Cardiac septum (tissue), 1 donor: Measurements from ENCODE around the gene LENEP. TPM values are rescaled to one million over a fixed set of nuclear protein-coding genes. Genes with fewer than 3 reads are reported as not detected.

ENCODE experiments used
- DNase-seq: peaks from one replicate; pipeline ENCODE4 v3.0.0-alpha.2; 2020; ENCODE audit warnings: low spot score
- intact Hi-C: fragments of 100-400 bp; cut with DNase I; formaldehyde crosslinking; loops from one replicate; pipeline ENCODE4 v1.14.0; 2022
- microRNA-seq: library from miRNA; unstranded; fragments of <30 nt; microRNA quantifications from one replicate; pipeline ENCODE4 v1.2.0, GENCODE V29; 2020
- total RNA-seq: library from RNA; stranded (reverse); fragmentation: NEBNext Ultra II Directional; extraction: Animal tissue kit (Norgen Biotek cat#: 25700); gene quantifications from one replicate; pipeline ENCODE4 v1.2.1, GENCODE V29; 2021
- donor health status: DM: no; HTN: no; CAD: no.

LENEP gene
- total RNA-seq, 1 donor from 2014 or later, result not detected

GRCh38 chr1:155034318-155035208 lies 41.2 kb downstream of the LENEP start:
- intact Hi-C loops, result no loop called here
- DNase-seq, result no peak

- intact Hi-C loops, result no loop called here
- no peak for DNase-seq
Measured at GRCh38 chr1:155035936-155036335, 42.5 kb downstream of the LENEP start.

GRCh38 chr1:155037043-155037442 lies 43.7 kb downstream of the LENEP start:
- intact Hi-C loops, result no loop called here
- DNase-seq, result no peak

- DNase-seq, result no peak
- intact Hi-C loops, result no loop called here
Measured at GRCh38 chr1:155037851-155038441, 44.6 kb downstream of the LENEP start.

- DNase-seq, result no peak
- intact Hi-C loops, result no loop called here
Measured at GRCh38 chr1:155038602-155039307, 45.4 kb downstream of the LENEP start.

GRCh38 chr1:155039308-155039669 lies 45.9 kb downstream of the LENEP start:
- no peak for DNase-seq
- intact Hi-C loops, result no loop called here

GRCh38 chr1:155040358-155041093 lies 47.1 kb downstream of the LENEP start:
- DNase-seq, result no peak
- intact Hi-C loops, result no loop called here

- intact Hi-C loops, result no loop called here
- DNase-seq, result no peak
Measured at GRCh38 chr1:155042789-155043188, 49.4 kb downstream of the LENEP start.

GRCh38 chr1:155043301-155043702 lies 49.9 kb downstream of the LENEP start:
- no peak for DNase-seq
- intact Hi-C loops, result no loop called here

GRCh38 chr1:155043793-155044192 lies 50.4 kb downstream of the LENEP start:
- no peak for DNase-seq
- intact Hi-C loops, result no loop called here

Small RNAs within 50 kb of the gene (microRNA-seq; reads per million reads assigned to microRNA genes)
- not detected for gene MIR4258

Other genes with a start within 250 kb of the LENEP start
- gene KCNN3, start 123.3 kb upstream of the LENEP start, total RNA-seq, result 2.8 TPM
- 30.9 TPM for gene PMVK, start 56.9 kb upstream of the LENEP start, total RNA-seq
- 49.1 TPM for gene PBXIP1, start 37.5 kb upstream of the LENEP start, total RNA-seq
- 16.9 TPM for gene PYGO2, start 31.8 kb upstream of the LENEP start, total RNA-seq
- 70.5 TPM for gene SHC1, start 22.8 kb upstream of the LENEP start, total RNA-seq
- gene CKS1B, start 18.9 kb upstream of the LENEP start, total RNA-seq, result 16.0 TPM
- 22.2 TPM for gene FLAD1, start 10.2 kb upstream of the LENEP start, total RNA-seq
- 41.9 TPM for gene ZBTB7B, start 9.2 kb downstream of the LENEP start, total RNA-seq
- 0.51 TPM for gene DCST2, start 40.2 kb downstream of the LENEP start, total RNA-seq
- not detected for gene DCST1, start 40.2 kb downstream of the LENEP start, total RNA-seq
- gene ADAM15, start 57.7 kb downstream of the LENEP start, total RNA-seq, result 69.9 TPM
- gene EFNA4, start 70.2 kb downstream of the LENEP start, total RNA-seq, result 1.9 TPM
- 1.2 TPM for gene EFNA3, start 85.3 kb downstream of the LENEP start, total RNA-seq
- 30.2 TPM for gene EFNA1, start 134.3 kb downstream of the LENEP start, total RNA-seq
- gene SLC50A1, start 142.3 kb downstream of the LENEP start, total RNA-seq, result 11.2 TPM
- 56.3 TPM for gene DPM3, start 146.9 kb downstream of the LENEP start, total RNA-seq
- 112 TPM for gene KRTCAP2, start 179.7 kb downstream of the LENEP start, total RNA-seq
- gene TRIM46, start 180.3 kb downstream of the LENEP start, total RNA-seq, result not detected
- gene THBS3, start 214.3 kb downstream of the LENEP start, total RNA-seq, result 11.7 TPM
- 16.4 TPM for gene MTX1, start 215.1 kb downstream of the LENEP start, total RNA-seq